RWPE1 (cell line): ENCODE results near the gene RBMS3.

Source experiments
- CTCF ChIA-PET: fragments of 350-600 bp; sonication (Branson Sonifier 250); formaldehyde crosslinking; extraction: SDS; loops from one replicate; lab custom pipeline; 2021; lab: Yijun Ruan, JAX
- POLR2A ChIA-PET: fragments of 400-600 bp; formaldehyde crosslinking; extraction: SDS; loops from one replicate; lab custom pipeline; 2020; ENCODE audit warnings: antibody characterized with exemption; ENCODE audit not compliant: low non-redundant PET; lab: Yijun Ruan, JAX
- DNase-seq: peaks from one replicate; pipeline ENCODE4 v3.0.0; 2012; ENCODE audit warnings: low spot score
- H3K27ac ChIP-seq: fragments of 450-650 bp; 2 replicates; pipeline ENCODE4 v1.5.1; 2017
- TF ChIP-seq, protein P1 (sequence below): fragments of 450-650 bp; conservative IDR thresholded peaks from 2 replicates; pipeline ENCODE4 v1.5.1; 2017; ENCODE audit warnings: low read depth, mild to moderate bottlenecking

RBMS3 gene

DNA sequence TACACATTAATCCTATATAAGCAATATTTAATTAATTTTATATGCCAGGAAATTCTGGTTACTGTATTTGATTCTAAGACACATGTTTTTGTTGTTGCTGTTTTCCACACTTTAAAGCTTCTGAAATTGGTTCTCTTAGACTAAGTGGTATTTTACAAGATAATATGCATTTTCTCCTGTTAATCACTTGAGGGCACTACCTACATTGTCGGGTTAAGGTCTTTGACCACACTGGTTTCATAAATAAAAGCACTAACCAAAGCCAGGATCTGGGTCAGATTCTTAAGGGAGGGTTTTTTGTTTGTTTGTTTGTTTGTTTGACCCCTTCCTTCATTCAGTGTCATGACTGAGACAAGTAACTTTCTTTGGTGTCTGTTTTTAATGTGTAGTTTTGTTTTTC lies 590.2 kb downstream of the RBMS3 start:
- TF ChIP-seq, protein P1, sequence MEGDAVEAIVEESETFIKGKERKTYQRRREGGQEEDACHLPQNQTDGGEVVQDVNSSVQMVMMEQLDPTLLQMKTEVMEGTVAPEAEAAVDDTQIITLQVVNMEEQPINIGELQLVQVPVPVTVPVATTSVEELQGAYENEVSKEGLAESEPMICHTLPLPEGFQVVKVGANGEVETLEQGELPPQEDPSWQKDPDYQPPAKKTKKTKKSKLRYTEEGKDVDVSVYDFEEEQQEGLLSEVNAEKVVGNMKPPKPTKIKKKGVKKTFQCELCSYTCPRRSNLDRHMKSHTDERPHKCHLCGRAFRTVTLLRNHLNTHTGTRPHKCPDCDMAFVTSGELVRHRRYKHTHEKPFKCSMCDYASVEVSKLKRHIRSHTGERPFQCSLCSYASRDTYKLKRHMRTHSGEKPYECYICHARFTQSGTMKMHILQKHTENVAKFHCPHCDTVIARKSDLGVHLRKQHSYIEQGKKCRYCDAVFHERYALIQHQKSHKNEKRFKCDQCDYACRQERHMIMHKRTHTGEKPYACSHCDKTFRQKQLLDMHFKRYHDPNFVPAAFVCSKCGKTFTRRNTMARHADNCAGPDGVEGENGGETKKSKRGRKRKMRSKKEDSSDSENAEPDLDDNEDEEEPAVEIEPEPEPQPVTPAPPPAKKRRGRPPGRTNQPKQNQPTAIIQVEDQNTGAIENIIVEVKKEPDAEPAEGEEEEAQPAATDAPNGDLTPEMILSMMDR, result no peak
- ChIA-PET CTCF (no interaction called here), POLR2A (no interaction called here)
- no peak overlapping the region for H3K27ac ChIP-seq
- no peak for DNase-seq

DNA sequence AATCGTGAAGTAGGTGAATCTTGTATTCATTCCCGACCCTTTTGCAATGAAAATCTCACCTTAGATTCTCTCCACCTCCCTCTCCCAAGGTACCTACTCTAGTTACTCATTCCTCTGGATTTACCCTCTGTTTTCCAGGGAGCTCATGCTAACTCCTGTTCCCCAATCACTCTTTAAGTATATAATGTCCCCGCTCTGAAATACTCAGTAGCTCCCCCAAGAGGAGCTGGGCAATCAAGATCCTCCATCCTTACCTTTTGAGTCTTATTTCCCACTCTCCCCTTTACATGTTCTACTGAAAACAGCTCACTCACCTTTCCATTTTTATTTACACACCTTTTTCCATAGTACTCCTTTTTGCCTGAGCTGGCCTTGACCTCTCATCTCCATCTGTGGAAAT lies 599.9 kb downstream of the RBMS3 start:
- H3K27ac ChIP-seq, result no peak overlapping the region
- ChIA-PET CTCF (no interaction called here), POLR2A (no interaction called here)
- TF ChIP-seq, protein P1, result no peak
- no peak for DNase-seq

DNA sequence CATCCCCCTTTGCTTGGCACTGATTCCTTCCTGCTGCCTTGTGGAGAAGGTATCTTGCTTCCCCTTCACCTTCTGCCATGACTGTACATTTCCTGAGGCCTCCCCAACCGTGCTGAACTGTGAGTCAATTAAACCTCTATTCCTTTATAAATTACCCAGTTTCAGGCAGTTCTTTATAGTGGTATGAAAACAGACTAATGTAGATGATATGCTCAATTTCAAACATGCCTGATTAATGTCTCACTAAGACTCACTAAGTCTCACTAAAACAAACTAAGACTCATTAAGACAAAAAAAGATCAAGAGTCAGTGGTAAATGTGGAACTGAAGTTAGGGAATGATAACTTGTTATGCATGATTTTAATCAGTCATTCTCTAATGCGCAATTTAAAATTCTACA lies 606.6 kb downstream of the RBMS3 start:
- CTCF ChIA-PET, result no interaction called here
- no peak for DNase-seq
- no peak overlapping the region for H3K27ac ChIP-seq
- TF ChIP-seq, protein P1, result no peak
- POLR2A ChIA-PET, result no interaction called here

DNA sequence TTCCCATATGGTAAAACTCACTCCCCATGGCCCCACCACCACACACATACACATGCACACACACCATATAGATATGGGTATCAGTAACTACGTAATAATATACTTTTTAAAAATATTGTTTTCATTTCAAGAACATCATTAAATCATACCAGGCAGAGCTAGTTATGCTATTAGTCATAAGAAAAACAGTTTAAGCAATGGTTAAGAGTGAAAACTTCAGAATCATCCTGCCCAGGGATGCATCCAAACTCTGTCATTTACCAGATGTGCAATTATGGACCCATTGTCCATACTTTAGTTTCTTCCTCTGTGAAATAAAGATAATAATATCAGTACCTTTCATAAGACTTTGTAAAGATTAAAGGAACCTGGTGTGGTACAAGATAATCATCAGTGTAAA lies 608.3 kb downstream of the RBMS3 start:
- POLR2A ChIA-PET, result no interaction called here
- TF ChIP-seq, protein P1, result no peak
- no peak overlapping the region for H3K27ac ChIP-seq
- CTCF ChIA-PET, result no interaction called here
- DNase-seq, result no peak

DNA sequence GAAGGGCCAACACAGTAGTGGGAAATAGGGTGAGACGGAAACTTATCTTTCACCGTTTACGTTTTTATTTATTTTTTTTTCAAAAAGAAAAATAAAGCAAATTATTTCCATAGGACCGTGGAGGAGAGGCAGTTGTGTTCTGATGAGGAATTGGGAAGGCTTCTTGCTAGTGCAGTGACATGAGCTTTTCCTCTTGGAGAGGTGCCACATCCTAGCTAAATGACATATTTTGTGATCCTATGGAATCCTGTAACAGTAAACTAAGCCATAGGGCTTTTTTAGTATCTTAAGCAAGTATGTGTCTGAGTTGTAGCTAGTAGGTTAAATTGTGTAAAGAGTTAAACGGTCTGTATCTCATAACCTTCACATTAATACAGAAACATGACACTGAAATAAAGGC lies 609.9 kb downstream of the RBMS3 start:
- ChIA-PET CTCF (no interaction called here), POLR2A (no interaction called here)
- H3K27ac ChIP-seq, result no peak overlapping the region
- TF ChIP-seq, protein P1, result no peak
- DNase-seq, result no peak

DNA sequence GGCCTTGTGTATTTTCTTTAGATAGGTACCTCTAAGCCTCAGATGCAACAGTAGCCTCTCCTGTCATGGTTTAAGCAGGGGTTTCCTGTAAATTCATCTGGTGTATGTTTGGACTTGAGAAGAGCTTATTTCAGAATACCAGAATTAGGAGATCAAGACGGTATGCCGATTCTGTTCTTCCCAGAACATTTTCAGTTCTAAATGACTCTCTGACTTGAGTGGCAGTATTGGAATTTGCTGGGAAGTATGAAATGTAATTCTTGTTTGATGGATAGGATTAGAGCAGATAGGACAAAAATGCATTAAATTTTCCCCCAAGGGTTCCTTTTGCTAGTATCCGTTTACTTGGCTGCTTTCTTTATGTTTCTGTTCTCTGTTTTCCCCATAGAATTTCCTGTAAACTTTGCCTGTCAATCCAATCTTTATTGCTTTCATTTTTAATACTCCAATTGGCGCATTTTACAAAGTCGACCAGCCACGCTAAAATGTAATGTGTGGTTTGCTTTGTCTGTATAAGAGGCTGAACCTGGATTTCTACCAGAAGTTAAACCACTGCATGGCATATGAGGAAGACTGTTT lies 612.2 kb downstream of the RBMS3 start:
- TF ChIP-seq, protein P1, result no peak
- DNase-seq, result no peak
- H3K27ac ChIP-seq, result no peak overlapping the region
- CTCF ChIA-PET, result no interaction called here
- POLR2A ChIA-PET, result no interaction called here
